Type B pancreatic cell (in vitro differentiated cells): ENCODE data around the gene ALDOB. TPM values are rescaled to one million over a fixed set of nuclear protein-coding genes. Genes with fewer than 3 reads are reported as not detected.

ENCODE experiments used
- DNase-seq: peaks from one replicate; pipeline ENCODE4 v3.0.0; 2021; ENCODE audit warnings: mixed read lengths; ENCODE audit not compliant: unreplicated experiment; ENCODE audit errors: extremely low spot score
- H3K27ac Mint-ChIP-seq: 2 replicates; pipeline ENCODE4 v1.8.0; 2021; ENCODE audit warnings: mild to moderate bottlenecking, mixed read lengths
- H3K27me3 Mint-ChIP-seq: 2 replicates; pipeline ENCODE4 v1.8.0; 2021; ENCODE audit warnings: mixed read lengths
- H3K36me3 Mint-ChIP-seq: 2 replicates; pipeline ENCODE4 v1.8.0; 2021; ENCODE audit warnings: mixed read lengths
- H3K4me1 Mint-ChIP-seq: one replicate; pipeline ENCODE4 v1.8.0; 2021; ENCODE audit warnings: mixed read lengths; ENCODE audit not compliant: unreplicated experiment
- H3K4me3 Mint-ChIP-seq: 2 replicates; pipeline ENCODE4 v1.8.0; 2021; ENCODE audit warnings: mild to moderate bottlenecking, mixed read lengths
- H3K9me3 Mint-ChIP-seq: 2 replicates; pipeline ENCODE4 v1.8.0; 2021; ENCODE audit warnings: mixed read lengths
- CTCF ChIP-seq: fragments of 200-600 bp; sonication (generic); conservative IDR thresholded peaks from 2 replicates; pipeline ENCODE4 v1.5.0; 2021; ENCODE audit warnings: antibody characterized with exemption, mild to moderate bottlenecking
- total RNA-seq: library from RNA; stranded (reverse); gene quantifications from 2 replicates; pipeline ENCODE4 v1.2.1, GENCODE V29; 2021; ENCODE audit warnings: low replicate concordance

ALDOB gene
- total RNA-seq, 1 donor from 2014 or later, result 30.5 TPM

GRCh38 chr9:101427358-101427757 lies 8.2 kb downstream of the ALDOB start:
- Mint-ChIP-seq H3K9me3 (no peaks in the 10 kb centered on the region), H3K27me3 (no peaks in the 10 kb centered on the region), H3K36me3 (no peaks in the 10 kb centered on the region), H3K4me1 (no peaks in the 10 kb centered on the region), H3K27ac (no peak overlapping the region), H3K4me3 (no peak overlapping the region)
- DNase-seq, result no peak
- no peak for TF ChIP-seq CTCF

- no peak overlapping the region for H3K4me3 Mint-ChIP-seq
- peaks cover 3% of the 10 kb centered on the region for H3K36me3 Mint-ChIP-seq
- no peak for DNase-seq
- TF ChIP-seq CTCF, result no peak
- peaks cover 5% of the 10 kb centered on the region for H3K4me1 Mint-ChIP-seq
- no peak overlapping the region for H3K27ac Mint-ChIP-seq
- no peaks in the 10 kb centered on the region for H3K27me3 Mint-ChIP-seq
- no peaks in the 10 kb centered on the region for H3K9me3 Mint-ChIP-seq
Measured at GRCh38 chr9:101421653-101422065, 13.9 kb downstream of the ALDOB start.

- peaks cover 5% of the 10 kb centered on the region for H3K4me1 Mint-ChIP-seq
- H3K27me3 Mint-ChIP-seq, result no peaks in the 10 kb centered on the region
Measured at GRCh38 chr9:101419863-101420262, 15.7 kb downstream of the ALDOB start.

GRCh38 chr9:101418518-101419430 lies 16.8 kb downstream of the ALDOB start:
- peaks cover under 1% of the 10 kb centered on the region for H3K9me3 Mint-ChIP-seq
- no peak overlapping the region for H3K27ac Mint-ChIP-seq
- H3K4me3 Mint-ChIP-seq, result no peak overlapping the region
- no peak for DNase-seq
- peaks cover 5% of the 10 kb centered on the region for H3K4me1 Mint-ChIP-seq
- no peak for TF ChIP-seq CTCF
- peaks cover 8% of the 10 kb centered on the region for H3K36me3 Mint-ChIP-seq
- H3K27me3 Mint-ChIP-seq, result no peaks in the 10 kb centered on the region

More at GRCh38 chr9:101419863-101420262, 15.7 kb downstream of the ALDOB start:
- Mint-ChIP-seq H3K36me3 (peaks cover 3% of the 10 kb centered on the region), H3K4me3 (no peak overlapping the region), H3K9me3 (no peaks in the 10 kb centered on the region), H3K27ac (no peak overlapping the region)
- DNase-seq, result no peak
- no peak for TF ChIP-seq CTCF

GRCh38 chr9:101417977-101418376 lies 17.6 kb downstream of the ALDOB start:
- no peak for DNase-seq
- no peak for TF ChIP-seq CTCF
- peaks cover 5% of the 10 kb centered on the region for H3K9me3 Mint-ChIP-seq
- no peak overlapping the region for H3K4me3 Mint-ChIP-seq
- H3K36me3 Mint-ChIP-seq, result peaks cover 15% of the 10 kb centered on the region
- no peak overlapping the region for H3K27ac Mint-ChIP-seq
- H3K27me3 Mint-ChIP-seq, result no peaks in the 10 kb centered on the region
- H3K4me1 Mint-ChIP-seq, result peaks cover 5% of the 10 kb centered on the region
